ENCODE measurements around the gene GPBP1.

DNA sequence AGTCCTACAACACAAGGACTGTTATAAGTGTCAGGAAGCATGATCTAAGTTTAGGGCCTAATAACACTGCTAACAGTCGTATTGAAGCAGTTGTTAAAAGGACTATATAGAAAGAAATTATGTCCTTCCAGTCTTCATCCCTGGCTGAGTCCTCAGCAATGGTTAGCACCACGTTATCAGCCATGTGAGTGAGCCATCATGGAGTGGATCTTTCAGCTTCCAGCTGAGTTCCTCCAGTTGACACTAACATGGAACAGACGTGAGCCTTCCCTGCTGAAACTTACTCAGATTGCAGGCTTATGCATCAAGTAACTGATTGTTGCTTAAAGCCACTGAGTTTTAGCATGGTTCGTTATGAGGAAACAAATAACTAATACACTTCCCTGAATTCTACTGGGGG, 21.5 kb upstream of the GPBP1 start:
- TF ChIP-seq, protein P1, sequence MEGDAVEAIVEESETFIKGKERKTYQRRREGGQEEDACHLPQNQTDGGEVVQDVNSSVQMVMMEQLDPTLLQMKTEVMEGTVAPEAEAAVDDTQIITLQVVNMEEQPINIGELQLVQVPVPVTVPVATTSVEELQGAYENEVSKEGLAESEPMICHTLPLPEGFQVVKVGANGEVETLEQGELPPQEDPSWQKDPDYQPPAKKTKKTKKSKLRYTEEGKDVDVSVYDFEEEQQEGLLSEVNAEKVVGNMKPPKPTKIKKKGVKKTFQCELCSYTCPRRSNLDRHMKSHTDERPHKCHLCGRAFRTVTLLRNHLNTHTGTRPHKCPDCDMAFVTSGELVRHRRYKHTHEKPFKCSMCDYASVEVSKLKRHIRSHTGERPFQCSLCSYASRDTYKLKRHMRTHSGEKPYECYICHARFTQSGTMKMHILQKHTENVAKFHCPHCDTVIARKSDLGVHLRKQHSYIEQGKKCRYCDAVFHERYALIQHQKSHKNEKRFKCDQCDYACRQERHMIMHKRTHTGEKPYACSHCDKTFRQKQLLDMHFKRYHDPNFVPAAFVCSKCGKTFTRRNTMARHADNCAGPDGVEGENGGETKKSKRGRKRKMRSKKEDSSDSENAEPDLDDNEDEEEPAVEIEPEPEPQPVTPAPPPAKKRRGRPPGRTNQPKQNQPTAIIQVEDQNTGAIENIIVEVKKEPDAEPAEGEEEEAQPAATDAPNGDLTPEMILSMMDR (IDR thresholded peaks at IDR 0.05): no peak
- TF ChIP-seq POLR2AphosphoS5 (IDR thresholded peaks at IDR 0.05): no peak
